PFSK-1 (cell line): ENCODE data around the gene MBD5.

Experiments used
- POLR2AphosphoS5 ChIP-seq: IDR thresholded peaks from 2 replicates; pipeline ENCODE4 v1.6.1; 2012; ENCODE audit warnings: low read depth, mild to moderate bottlenecking, control low read depth, low read length, moderate library complexity
- REST ChIP-seq, 2 experiments: IDR thresholded peaks; 2 replicates each; pipeline versions ENCODE4 v1.6.1 to v1.8.0; 2011 to 2012; ENCODE audit warnings: low read depth in 2 of 2, low read length in 2 of 2, control low read depth in 1 of 2, inconsistent platforms in 1 of 2, mild to moderate bottlenecking in 1 of 2, moderate library complexity in 1 of 2; ENCODE audit not compliant: insufficient read depth in 1 of 2
- SIN3A ChIP-seq: IDR thresholded peaks from 2 replicates; pipeline ENCODE4 v1.6.1; 2012; ENCODE audit warnings: mild to moderate bottlenecking, low read length, moderate library complexity, borderline replicate concordance; ENCODE audit not compliant: insufficient read depth
- TAF1 ChIP-seq: IDR thresholded peaks from 2 replicates; pipeline ENCODE4 v1.6.1; 2012; ENCODE audit warnings: low read length, control low read depth, borderline replicate concordance; ENCODE audit not compliant: insufficient read depth

GRCh38 chr2:148252646-148253045, 231.8 kb downstream of the MBD5 start:
- TF ChIP-seq REST (IDR thresholded peaks at IDR 0.05; ENCODE audit: insufficient read depth in 1 of 2, low read depth in 2 of 2, low read length in 2 of 2), result no peak
- TF ChIP-seq TAF1, result no peak
- no peak for TF ChIP-seq SIN3A
- TF ChIP-seq POLR2AphosphoS5, result no peak
